ENCODE measurements around the gene CAMTA1. TPM values are rescaled to one million over a fixed set of nuclear protein-coding genes. Genes with fewer than 3 reads are reported as not detected.

CAMTA1 gene
- polyA plus RNA-seq, 2 donors: 61.1 to 75.0 TPM

DNA sequence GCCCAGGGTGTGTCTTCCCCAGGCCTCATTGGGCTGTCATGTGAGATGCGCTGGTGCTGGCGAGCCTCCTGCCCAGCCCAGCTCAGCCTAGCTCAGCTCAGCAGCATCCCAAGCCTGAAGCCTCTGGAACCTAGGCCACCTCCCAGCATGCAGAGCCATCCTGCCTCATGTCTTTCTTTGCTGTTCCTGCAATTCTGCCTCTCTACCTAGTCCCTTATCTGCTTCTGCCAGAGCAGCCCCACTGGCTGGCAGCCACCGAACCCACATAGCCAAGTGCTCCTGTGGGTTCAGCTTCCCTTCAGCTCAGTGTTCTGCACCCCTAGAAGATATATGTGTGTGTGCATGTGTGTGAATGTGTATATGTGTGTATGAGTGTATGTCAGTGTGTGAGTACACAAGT lies 694.3 kb downstream of the CAMTA1 start:
- no peak overlapping the region for H3K4me3 ChIP-seq (ENCODE audit: low read depth in 1 of 2, low read length in 2 of 2)
- H3K4me1 ChIP-seq (ENCODE audit: control insufficient read depth in 2 of 2, insufficient read depth in 2 of 2, low read length in 1 of 2): peaks cover 2% of the 10 kb centered on the region in 2 donors
- WGBS, 2 donors: 70 to 83% methylated on average over 3 of the region's 3 CpGs
- H3K27me3 ChIP-seq (ENCODE audit: control insufficient read depth in 1 of 2, insufficient read depth in 2 of 2, low read length in 2 of 2): no peaks in the 10 kb centered on the region
- H3K9me3 ChIP-seq (ENCODE audit: control insufficient read depth in 2 of 2, insufficient read depth in 1 of 2, low read depth in 1 of 2, low read length in 1 of 2): no peaks in the 10 kb centered on the region
- H3K36me3 ChIP-seq (ENCODE audit: control insufficient read depth in 2 of 2, insufficient read depth in 2 of 2, low read length in 1 of 2): no peaks in the 10 kb centered on the region
- H3K27ac ChIP-seq (ENCODE audit: low read depth in 2 of 2, low read length in 1 of 2): no peak overlapping the region

DNA sequence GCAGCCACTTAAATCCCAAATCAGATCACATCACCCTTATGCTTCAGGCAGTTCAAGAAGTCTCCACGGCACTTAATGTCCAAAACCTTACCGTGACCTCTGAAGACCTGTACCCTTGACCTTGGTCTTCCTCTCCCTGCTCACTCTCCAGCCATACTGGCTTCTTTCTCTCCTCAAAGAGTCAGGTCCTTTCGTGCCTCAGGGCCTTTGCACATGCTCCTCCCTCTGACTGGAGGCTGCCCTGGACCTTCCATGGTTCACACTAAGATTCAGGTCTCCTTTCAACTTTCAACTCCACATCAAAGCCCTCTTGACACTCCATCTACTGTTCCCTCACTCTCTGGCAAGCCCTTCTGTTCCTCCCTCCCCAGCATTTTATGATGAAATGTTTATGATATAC lies 695.9 kb downstream of the CAMTA1 start:
- H3K4me3 ChIP-seq (ENCODE audit: low read depth in 1 of 2, low read length in 2 of 2): no peak overlapping the region

DNA sequence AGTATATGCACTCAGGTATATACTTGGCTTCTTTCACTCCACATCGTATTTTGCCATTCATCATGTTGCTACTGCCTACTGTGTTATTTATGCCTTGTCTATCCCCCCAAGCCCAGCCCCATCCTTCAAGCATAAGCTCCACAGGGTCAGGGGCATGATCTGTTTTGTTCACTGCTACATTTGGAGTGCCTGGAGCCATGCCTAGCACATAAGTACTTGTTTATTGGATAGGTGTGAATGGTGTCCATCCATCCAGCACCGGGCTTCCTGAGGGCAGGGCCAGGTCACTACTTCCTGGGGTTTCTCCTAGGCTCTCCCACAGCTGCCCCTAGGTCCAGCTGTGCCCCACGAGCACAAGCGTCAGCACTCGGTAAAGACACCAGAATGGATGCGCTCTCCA lies 696.8 kb downstream of the CAMTA1 start:
- H3K9me3 ChIP-seq (ENCODE audit: control insufficient read depth in 2 of 2, insufficient read depth in 1 of 2, low read depth in 1 of 2, low read length in 1 of 2): no peaks in the 10 kb centered on the region
- H3K4me3 ChIP-seq (ENCODE audit: low read depth in 1 of 2, low read length in 2 of 2): no peak overlapping the region
- no peaks in the 10 kb centered on the region for H3K27me3 ChIP-seq (ENCODE audit: control insufficient read depth in 1 of 2, insufficient read depth in 2 of 2, low read length in 2 of 2)
- no peaks in the 10 kb centered on the region for H3K36me3 ChIP-seq (ENCODE audit: control insufficient read depth in 2 of 2, insufficient read depth in 2 of 2, low read length in 1 of 2)
- H3K27ac ChIP-seq (ENCODE audit: low read depth in 2 of 2, low read length in 1 of 2): no peak overlapping the region
- WGBS, 2 donors: 81 to 85% methylated on average over 6 of the region's 6 CpGs
- peaks cover 2% of the 10 kb centered on the region in 2 donors for H3K4me1 ChIP-seq (ENCODE audit: control insufficient read depth in 2 of 2, insufficient read depth in 2 of 2, low read length in 1 of 2)

More for the DNA sequence above, 695.9 kb downstream of the CAMTA1 start:
- 58 to 64% methylated on average over 3 of the region's 3 CpGs for WGBS, 2 donors
- peaks cover 2% of the 10 kb centered on the region in 2 donors for H3K4me1 ChIP-seq (ENCODE audit: control insufficient read depth in 2 of 2, insufficient read depth in 2 of 2, low read length in 1 of 2)
- no peaks in the 10 kb centered on the region for H3K27me3 ChIP-seq (ENCODE audit: control insufficient read depth in 1 of 2, insufficient read depth in 2 of 2, low read length in 2 of 2)
- no peaks in the 10 kb centered on the region for H3K9me3 ChIP-seq (ENCODE audit: control insufficient read depth in 2 of 2, insufficient read depth in 1 of 2, low read depth in 1 of 2, low read length in 1 of 2)
- H3K36me3 ChIP-seq (ENCODE audit: control insufficient read depth in 2 of 2, insufficient read depth in 2 of 2, low read length in 1 of 2): no peaks in the 10 kb centered on the region
- no peak overlapping the region for H3K27ac ChIP-seq (ENCODE audit: low read depth in 2 of 2, low read length in 1 of 2)

DNA sequence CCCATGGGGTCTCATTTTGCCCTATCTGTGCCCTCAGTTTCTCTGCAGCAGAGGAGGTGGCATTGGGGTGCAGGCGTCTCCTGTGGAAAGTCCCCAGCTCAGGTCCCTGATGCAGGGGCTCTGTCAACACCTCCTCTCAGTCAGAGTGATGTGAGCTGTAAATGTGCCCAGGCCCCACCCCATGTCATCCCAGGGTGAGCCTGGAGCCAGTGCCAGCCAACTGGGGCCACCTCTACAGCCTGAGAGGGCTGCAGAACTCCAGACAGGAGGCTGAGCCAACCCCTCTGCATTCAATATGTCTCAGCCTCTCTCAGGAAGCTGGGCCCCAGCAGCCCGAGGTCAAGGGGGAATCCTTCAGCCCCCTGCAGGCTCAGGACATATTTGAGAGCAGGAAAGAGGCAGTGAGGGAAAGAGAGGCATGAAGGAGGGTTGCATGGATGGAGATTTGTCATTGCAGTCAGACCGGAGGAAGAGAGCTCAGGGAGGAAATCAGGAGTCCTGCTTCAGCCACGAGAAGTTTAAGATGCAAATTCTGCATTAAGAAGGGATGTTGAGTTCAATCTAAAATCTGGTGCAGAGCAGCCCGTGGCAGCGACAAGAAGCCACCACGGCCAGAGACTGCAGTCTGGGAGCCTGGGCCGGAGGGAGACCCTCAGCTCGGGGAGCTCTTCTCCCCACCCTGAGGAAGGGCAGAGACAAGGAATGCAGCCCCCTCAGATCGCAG lies 697.7 kb downstream of the CAMTA1 start:
- Histone ChIP-seq H3K4me1 (ENCODE audit: control insufficient read depth in 2 of 2, insufficient read depth in 2 of 2, low read length in 1 of 2) (peaks cover 2% of the 10 kb centered on the region in 2 donors), H3K27me3 (ENCODE audit: control insufficient read depth in 1 of 2, insufficient read depth in 2 of 2, low read length in 2 of 2) (no peaks in the 10 kb centered on the region), H3K4me3 (ENCODE audit: low read depth in 1 of 2, low read length in 2 of 2) (no peak overlapping the region), H3K27ac (ENCODE audit: low read depth in 2 of 2, low read length in 1 of 2) (no peak overlapping the region), H3K9me3 (ENCODE audit: control insufficient read depth in 2 of 2, insufficient read depth in 1 of 2, low read depth in 1 of 2, low read length in 1 of 2) (no peaks in the 10 kb centered on the region), H3K36me3 (ENCODE audit: control insufficient read depth in 2 of 2, insufficient read depth in 2 of 2, low read length in 1 of 2) (no peaks in the 10 kb centered on the region)
- WGBS, 2 donors: 60 to 67% methylated on average over 10 of the region's 10 CpGs

DNA sequence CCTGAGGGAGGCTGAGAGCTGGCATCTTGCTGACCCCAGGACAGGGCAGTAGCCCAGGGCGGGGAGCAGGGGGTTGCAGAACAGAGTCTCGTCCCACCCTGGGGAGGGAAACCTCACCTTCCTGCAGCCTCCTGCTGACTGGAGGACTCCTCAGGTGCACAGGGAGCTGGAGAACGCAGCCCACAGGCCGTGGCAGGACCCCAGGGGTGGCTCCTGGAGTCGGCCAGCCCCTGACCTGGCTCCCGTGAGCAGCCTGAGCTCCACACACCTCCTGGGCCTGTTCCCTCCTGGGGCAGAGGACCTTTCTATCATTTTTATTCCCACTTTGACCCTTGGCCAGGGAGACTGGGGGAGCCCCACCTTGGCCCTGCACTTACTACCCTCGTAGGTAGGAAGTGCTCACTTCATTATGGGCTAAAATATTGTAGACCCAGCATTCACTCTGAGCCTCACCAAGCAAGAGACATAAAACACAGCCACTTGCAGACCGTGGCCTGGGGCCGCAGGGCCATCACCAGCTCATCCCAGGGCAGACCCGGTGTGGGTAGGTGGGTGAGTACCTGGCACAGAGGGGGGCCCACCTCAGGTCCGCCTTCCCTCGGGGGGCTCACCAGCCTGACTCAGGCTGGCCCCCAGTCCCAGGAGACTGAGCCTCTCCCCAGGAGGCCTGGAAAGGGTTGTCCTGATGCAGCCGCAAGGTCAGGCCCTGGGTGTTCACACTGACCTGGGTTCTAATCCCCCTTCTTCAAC lies 698.6 kb downstream of the CAMTA1 start:
- 85 to 87% methylated on average over 12 to 13 of the region's 13 CpGs for WGBS, 2 donors

DNA sequence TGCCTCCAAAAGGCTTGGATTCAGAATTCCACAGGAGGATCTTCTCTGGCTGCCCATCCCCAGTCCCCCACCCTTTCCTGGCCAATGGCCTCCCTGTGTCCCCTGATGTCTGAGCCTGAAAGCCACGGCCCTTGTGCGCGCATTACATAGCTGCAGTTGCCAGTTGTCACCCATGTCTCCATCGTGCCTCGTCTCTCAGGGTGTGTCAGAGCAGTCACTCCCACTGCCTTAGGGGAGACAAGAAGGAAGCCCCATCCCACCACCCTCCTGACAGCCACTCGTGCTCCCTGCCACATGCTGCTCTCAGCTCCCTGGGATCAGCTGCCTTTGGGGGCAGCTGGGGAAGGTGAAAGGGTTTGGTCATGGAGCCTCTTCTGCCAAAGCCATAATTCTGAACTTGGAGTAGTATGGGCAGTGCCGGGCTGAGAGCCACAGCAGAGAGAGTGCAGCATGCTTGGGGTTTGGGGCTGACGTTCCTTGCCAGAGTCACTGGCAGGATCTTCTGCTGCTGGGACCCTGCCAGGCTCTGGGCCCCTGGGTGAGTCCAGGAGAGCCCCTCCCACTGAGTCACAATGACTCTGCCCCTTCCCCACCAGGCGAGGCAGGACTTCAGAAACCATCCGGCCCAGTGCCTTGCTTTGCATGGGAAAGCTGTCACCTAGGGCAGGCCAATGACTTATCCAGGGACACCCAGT lies 700.0 kb downstream of the CAMTA1 start:
- no peak overlapping the region for H3K4me3 ChIP-seq (ENCODE audit: low read depth in 1 of 2, low read length in 2 of 2)
- no peaks in the 10 kb centered on the region for H3K27me3 ChIP-seq (ENCODE audit: control insufficient read depth in 1 of 2, insufficient read depth in 2 of 2, low read length in 2 of 2)
- no peaks in the 10 kb centered on the region for H3K4me1 ChIP-seq (ENCODE audit: control insufficient read depth in 2 of 2, insufficient read depth in 2 of 2, low read length in 1 of 2)
- H3K27ac ChIP-seq (ENCODE audit: low read depth in 2 of 2, low read length in 1 of 2): no peak overlapping the region
- H3K36me3 ChIP-seq (ENCODE audit: control insufficient read depth in 2 of 2, insufficient read depth in 2 of 2, low read length in 1 of 2): no peaks in the 10 kb centered on the region
- H3K9me3 ChIP-seq (ENCODE audit: control insufficient read depth in 2 of 2, insufficient read depth in 1 of 2, low read depth in 1 of 2, low read length in 1 of 2): no peaks in the 10 kb centered on the region
- WGBS, 2 donors: 68 to 81% methylated on average over 10 of the region's 10 CpGs

More for the DNA sequence above, 698.6 kb downstream of the CAMTA1 start:
- Histone ChIP-seq H3K27ac (ENCODE audit: low read depth in 2 of 2, low read length in 1 of 2) (no peak overlapping the region), H3K36me3 (ENCODE audit: control insufficient read depth in 2 of 2, insufficient read depth in 2 of 2, low read length in 1 of 2) (no peaks in the 10 kb centered on the region), H3K4me1 (ENCODE audit: control insufficient read depth in 2 of 2, insufficient read depth in 2 of 2, low read length in 1 of 2) (peaks cover 2% of the 10 kb centered on the region in 2 donors), H3K9me3 (ENCODE audit: control insufficient read depth in 2 of 2, insufficient read depth in 1 of 2, low read depth in 1 of 2, low read length in 1 of 2) (no peaks in the 10 kb centered on the region), H3K4me3 (ENCODE audit: low read depth in 1 of 2, low read length in 2 of 2) (no peak overlapping the region), H3K27me3 (ENCODE audit: control insufficient read depth in 1 of 2, insufficient read depth in 2 of 2, low read length in 2 of 2) (no peaks in the 10 kb centered on the region)

DNA sequence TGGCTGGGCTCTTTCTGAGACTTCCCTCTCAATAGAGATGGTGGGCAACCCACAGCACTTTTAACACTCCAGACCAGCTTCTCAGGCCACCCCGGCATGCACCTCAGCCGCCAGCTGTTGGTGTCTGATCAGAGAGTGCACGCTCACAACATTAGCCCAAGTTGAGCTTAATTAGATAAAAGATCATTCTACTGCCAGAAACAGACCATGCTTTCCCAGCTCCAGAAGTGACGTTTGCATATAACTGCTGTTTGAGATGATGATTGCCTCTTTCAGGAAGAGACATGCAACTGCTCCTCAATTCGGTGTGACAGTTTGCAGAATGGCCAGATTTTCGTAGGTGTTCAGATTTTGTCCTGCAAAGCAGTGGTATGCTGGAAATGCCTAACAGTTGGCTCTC lies 700.6 kb downstream of the CAMTA1 start:
- Histone ChIP-seq H3K27ac (ENCODE audit: low read depth in 2 of 2, low read length in 1 of 2) (no peak overlapping the region), H3K4me3 (ENCODE audit: low read depth in 1 of 2, low read length in 2 of 2) (no peak overlapping the region), H3K27me3 (ENCODE audit: control insufficient read depth in 1 of 2, insufficient read depth in 2 of 2, low read length in 2 of 2) (no peaks in the 10 kb centered on the region), H3K4me1 (ENCODE audit: control insufficient read depth in 2 of 2, insufficient read depth in 2 of 2, low read length in 1 of 2) (no peaks in the 10 kb centered on the region), H3K36me3 (ENCODE audit: control insufficient read depth in 2 of 2, insufficient read depth in 2 of 2, low read length in 1 of 2) (no peaks in the 10 kb centered on the region), H3K9me3 (ENCODE audit: control insufficient read depth in 2 of 2, insufficient read depth in 1 of 2, low read depth in 1 of 2, low read length in 1 of 2) (no peaks in the 10 kb centered on the region)
- 87 to 91% methylated on average over 6 of the region's 6 CpGs for WGBS, 2 donors

DNA sequence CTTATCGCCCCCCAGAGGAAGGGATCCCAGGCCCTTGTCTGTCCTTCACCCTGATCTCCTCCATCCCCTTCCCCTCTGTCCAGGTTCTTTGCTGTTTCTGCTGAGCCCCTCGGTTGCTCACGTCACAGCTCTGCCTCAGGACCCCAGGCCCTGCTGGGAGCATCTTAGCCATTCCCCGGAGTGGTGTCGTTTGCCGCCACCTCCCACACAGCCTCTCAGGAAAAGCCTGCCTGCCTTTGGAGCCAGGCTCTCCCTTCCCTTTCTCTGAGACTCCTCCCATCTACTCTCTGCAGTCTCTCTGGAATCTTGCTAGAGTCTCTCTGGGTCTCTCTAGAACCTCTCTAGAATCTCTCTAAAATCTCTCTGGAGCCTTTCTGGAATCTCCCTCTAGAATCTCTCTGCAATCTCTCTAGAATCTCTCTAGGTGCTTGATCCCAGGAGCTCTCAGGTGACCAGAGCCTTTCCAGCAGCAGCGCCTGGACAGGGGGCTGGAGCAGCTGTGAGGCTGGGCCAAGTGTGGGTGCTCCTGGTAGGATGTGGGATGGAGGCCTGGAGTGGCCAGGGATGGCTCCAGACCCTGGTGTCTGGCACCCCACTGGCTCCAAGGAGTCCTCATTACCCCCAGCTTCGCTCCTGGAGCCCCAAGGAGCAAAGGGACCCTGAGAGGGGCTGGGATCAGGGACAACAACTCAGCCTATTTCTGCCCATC lies 702.7 kb downstream of the CAMTA1 start:
- H3K9me3 ChIP-seq (ENCODE audit: control insufficient read depth in 2 of 2, insufficient read depth in 1 of 2, low read depth in 1 of 2, low read length in 1 of 2): no peaks in the 10 kb centered on the region
- no peaks in the 10 kb centered on the region for H3K36me3 ChIP-seq (ENCODE audit: control insufficient read depth in 2 of 2, insufficient read depth in 2 of 2, low read length in 1 of 2)
- H3K27me3 ChIP-seq (ENCODE audit: control insufficient read depth in 1 of 2, insufficient read depth in 2 of 2, low read length in 2 of 2): no peaks in the 10 kb centered on the region
- no peak overlapping the region for H3K27ac ChIP-seq (ENCODE audit: low read depth in 2 of 2, low read length in 1 of 2)
- H3K4me1 ChIP-seq (ENCODE audit: control insufficient read depth in 2 of 2, insufficient read depth in 2 of 2, low read length in 1 of 2): peaks cover 0 to 10% of the 10 kb centered on the region in 2 donors
- H3K4me3 ChIP-seq (ENCODE audit: low read depth in 1 of 2, low read length in 2 of 2): no peak overlapping the region
- 85 to 87% methylated on average over 8 of the region's 8 CpGs for WGBS, 2 donors

DNA sequence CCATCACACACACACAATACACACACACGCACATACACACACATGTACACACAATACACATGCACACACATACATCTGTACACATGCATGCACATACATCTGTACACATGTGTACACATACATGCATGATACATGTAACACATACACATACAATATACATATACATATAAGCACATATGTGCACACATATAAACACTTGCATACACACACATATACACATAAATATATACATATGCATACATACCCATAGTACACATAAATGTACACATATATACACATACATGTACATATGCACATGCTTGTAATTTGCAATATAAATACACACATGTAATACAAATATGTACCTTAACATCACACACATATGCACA lies 703.2 kb downstream of the CAMTA1 start:
- WGBS, 2 donors: 100% methylated on average over 1 of the region's 1 CpG
- Histone ChIP-seq H3K27ac (ENCODE audit: low read depth in 2 of 2, low read length in 1 of 2) (no peak overlapping the region), H3K27me3 (ENCODE audit: control insufficient read depth in 1 of 2, insufficient read depth in 2 of 2, low read length in 2 of 2) (no peaks in the 10 kb centered on the region), H3K9me3 (ENCODE audit: control insufficient read depth in 2 of 2, insufficient read depth in 1 of 2, low read depth in 1 of 2, low read length in 1 of 2) (no peaks in the 10 kb centered on the region), H3K4me1 (ENCODE audit: control insufficient read depth in 2 of 2, insufficient read depth in 2 of 2, low read length in 1 of 2) (peaks cover 0 to 10% of the 10 kb centered on the region in 2 donors), H3K4me3 (ENCODE audit: low read depth in 1 of 2, low read length in 2 of 2) (no peak overlapping the region), H3K36me3 (ENCODE audit: control insufficient read depth in 2 of 2, insufficient read depth in 2 of 2, low read length in 1 of 2) (no peaks in the 10 kb centered on the region)
